ENCODE measurements around the gene HMGN4.
"Not testable (repeated sequence)": the region's sequence is repeated elsewhere in the genome, so short reads cannot be mapped to it uniquely, and the experiment has no call there.

HMGN4 gene

GRCh38 chr6:26537846-26538571 lies at the start of gene HMGN4:
Gene HMGN4, plus strand, starts transcription at chr6:26538366. Its CDS starts 6,841 bp downstream, at chr6:26545207.
- peak; percentile 78 for DNase-seq

- DNase-seq: no peak
These were observed 47.9 kb upstream of the HMGN4 start for GRCh38 chr6:26489996-26490964.

GRCh38 chr6:26491604-26492003 lies 46.6 kb upstream of the HMGN4 start:
- DNase-seq: no peak

- DNase-seq: no peak
These were observed 44.9 kb upstream of the HMGN4 start for GRCh38 chr6:26493258-26493657.

GRCh38 chr6:26494117-26494516 lies 44.0 kb upstream of the HMGN4 start:
- DNase-seq: no peak

- no peak for DNase-seq
These were observed 42.9 kb upstream of the HMGN4 start for GRCh38 chr6:26495281-26495680.

- no peak for DNase-seq
These were observed 40.6 kb upstream of the HMGN4 start for GRCh38 chr6:26497610-26498009.

GRCh38 chr6:26500102-26500501 lies 38.1 kb upstream of the HMGN4 start, which contains the start of gene BTN1A1:
Gene BTN1A1, plus strand, starts transcription at chr6:26500303. Its CDS starts 984 bp downstream, at chr6:26501287.
- no peak for DNase-seq

GRCh38 chr6:26501482-26501986 lies 36.6 kb upstream of the HMGN4 start:
- peak; percentile 36 for DNase-seq

- no peak for DNase-seq
These were observed 36.0 kb upstream of the HMGN4 start for GRCh38 chr6:26502165-26502564.

- DNase-seq: no peak
These were observed 35.5 kb upstream of the HMGN4 start for GRCh38 chr6:26502626-26503025.

- no peak for DNase-seq
These were observed 30.5 kb upstream of the HMGN4 start for GRCh38 chr6:26507658-26508057.

- DNase-seq: not testable (repeated sequence)
These were observed 27.1 kb upstream of the HMGN4 start for GRCh38 chr6:26511033-26511432.

GRCh38 chr6:26514984-26515383 lies 23.2 kb upstream of the HMGN4 start:
- no peak for DNase-seq

GRCh38 chr6:26516481-26517427 lies 21.4 kb upstream of the HMGN4 start:
- no peak for DNase-seq

- no peak for DNase-seq
These were observed 18.8 kb upstream of the HMGN4 start for GRCh38 chr6:26519359-26519758.

- DNase-seq: no peak
These were observed 17.8 kb upstream of the HMGN4 start for GRCh38 chr6:26520237-26520849.

GRCh38 chr6:26520850-26521599 lies 17.1 kb upstream of the HMGN4 start:
- DNase-seq: peak; percentile 76

- DNase-seq: peak; percentile 61
These were observed 16.4 kb upstream of the HMGN4 start for GRCh38 chr6:26521600-26522391.

Measured in activated naive CD4-positive, alpha-beta T cell treated with anti-CD3 and anti-CD28 coated beads, Interleukin-2, amount 50 U/mL, for 16 hours (primary cell).